SK-N-SH treated with all-trans-retinoic acid at 6 μM for 48 hours (cell line): ENCODE results near the gene TEP1.
A peak's percentile ranks its signal among the peaks of the same experiment; 100 is the strongest.

Experiments used
- ATAC-seq: fragments of 200-7000 bp; cut with Tn5 transposase; 3 replicates; pipeline ENCODE4 v1.9.1; 2020; ENCODE audit warnings: mild to moderate bottlenecking, moderate library complexity
- ARNTL ChIP-seq: fragments of 450-650 bp; formaldehyde crosslinking; IDR thresholded peaks from 2 replicates; pipeline ENCODE4 v1.5.0; 2020; ENCODE audit warnings: low read depth, mild to moderate bottlenecking, moderate library complexity, borderline replicate concordance
- BACH2 ChIP-seq: fragments of 250-450 bp; sonication (Bioruptor Pico); IDR thresholded peaks from 2 replicates; pipeline ENCODE4 v1.9.0; 2021; ENCODE audit warnings: mild to moderate bottlenecking, borderline replicate concordance
- CSDC2 ChIP-seq: fragments of 250-450 bp; sonication (Bioruptor Pico); IDR thresholded peaks from 2 replicates; pipeline ENCODE4 v1.5.0; 2020; ENCODE audit warnings: mild to moderate bottlenecking, moderate library complexity
- ESRRG ChIP-seq: fragments of 250-450 bp; sonication (Bioruptor Pico); IDR thresholded peaks from 2 replicates; pipeline ENCODE4 v1.6.1; 2021; ENCODE audit warnings: mild to moderate bottlenecking
- GLIS3 ChIP-seq: fragments of 250-450 bp; sonication (Bioruptor Pico); IDR thresholded peaks from 2 replicates; pipeline ENCODE4 v1.5.0; 2020; ENCODE audit warnings: mild to moderate bottlenecking, moderate library complexity
- ISL1 ChIP-seq: fragments of 250-450 bp; sonication (Bioruptor Pico); IDR thresholded peaks from 2 replicates; pipeline ENCODE4 v2.1.2; 2022; ENCODE audit warnings: mild to moderate bottlenecking, moderate library complexity
- OSR1 ChIP-seq: fragments of 250-450 bp; sonication (Bioruptor Pico); IDR thresholded peaks from 2 replicates; pipeline ENCODE4 v1.8.0; 2022; ENCODE audit warnings: moderate library complexity, mild to moderate bottlenecking, inconsistent platforms
- PATZ1 ChIP-seq: fragments of 250-450 bp; sonication (Bioruptor Pico); IDR thresholded peaks from 2 replicates; pipeline ENCODE4 v1.8.0; 2020; ENCODE audit warnings: mild to moderate bottlenecking, moderate library complexity, borderline replicate concordance
- RARB ChIP-seq: fragments of 250-450 bp; sonication (Bioruptor Pico); IDR thresholded peaks from 2 replicates; pipeline ENCODE4 v1.8.0; 2021; ENCODE audit warnings: mild to moderate bottlenecking, moderate library complexity
- SNAI2 ChIP-seq: fragments of 250-450 bp; sonication (Bioruptor Pico); IDR thresholded peaks from 2 replicates; pipeline ENCODE4 v1.5.0; 2020; ENCODE audit warnings: mild to moderate bottlenecking, moderate library complexity
- TCF4 ChIP-seq: fragments of 250-450 bp; sonication (Bioruptor Pico); IDR thresholded peaks from 2 replicates; pipeline ENCODE4 v1.8.0; 2021; ENCODE audit warnings: mild to moderate bottlenecking, moderate library complexity, borderline replicate concordance
- TOX ChIP-seq: fragments of 250-450 bp; sonication (Bioruptor Pico); IDR thresholded peaks from 2 replicates; pipeline ENCODE4 v1.8.0; 2021; ENCODE audit warnings: mild to moderate bottlenecking, moderate library complexity, borderline replicate concordance
- ZC3H10 ChIP-seq: fragments of 250-450 bp; sonication (Bioruptor Pico); IDR thresholded peaks from 2 replicates; pipeline ENCODE4 v1.5.1; 2021; ENCODE audit warnings: mild to moderate bottlenecking, moderate library complexity
- ZFP3 ChIP-seq: fragments of 250-450 bp; sonication (Bioruptor Pico); IDR thresholded peaks from 2 replicates; pipeline ENCODE4 v1.5.0; 2020; ENCODE audit warnings: mild to moderate bottlenecking, moderate library complexity
- ZFP30 ChIP-seq: fragments of 450-650 bp; formaldehyde crosslinking; IDR thresholded peaks from 2 replicates; pipeline ENCODE4 v1.5.0; 2022; ENCODE audit warnings: mild to moderate bottlenecking, moderate library complexity
- ZNF70 ChIP-seq: fragments of 450-650 bp; formaldehyde crosslinking; IDR thresholded peaks from 2 replicates; pipeline ENCODE4 v1.5.0; 2020; ENCODE audit warnings: mild to moderate bottlenecking, moderate library complexity
- ZNF8 ChIP-seq: fragments of 450-650 bp; formaldehyde crosslinking; IDR thresholded peaks from 2 replicates; pipeline ENCODE4 v1.5.0; 2020; ENCODE audit warnings: mild to moderate bottlenecking, moderate library complexity
- TF ChIP-seq, protein P1 (sequence below): fragments of 250-450 bp; sonication (Bioruptor Pico); IDR thresholded peaks from 2 replicates; pipeline ENCODE4 v1.8.0; 2021; ENCODE audit warnings: low read depth, mild to moderate bottlenecking, moderate library complexity, borderline replicate concordance
- TF ChIP-seq, protein P2 (sequence below): fragments of 250-450 bp; sonication (Bioruptor Pico); IDR thresholded peaks from 2 replicates; pipeline ENCODE4 v1.5.0; 2020; ENCODE audit warnings: mild to moderate bottlenecking, moderate library complexity
- TF ChIP-seq, protein P3 (sequence below): fragments of 250-450 bp; sonication (Bioruptor Pico); IDR thresholded peaks from 2 replicates; pipeline ENCODE4 v1.5.1; 2020; ENCODE audit warnings: low read depth, mild to moderate bottlenecking, moderate library complexity

Gene TEP1

DNA sequence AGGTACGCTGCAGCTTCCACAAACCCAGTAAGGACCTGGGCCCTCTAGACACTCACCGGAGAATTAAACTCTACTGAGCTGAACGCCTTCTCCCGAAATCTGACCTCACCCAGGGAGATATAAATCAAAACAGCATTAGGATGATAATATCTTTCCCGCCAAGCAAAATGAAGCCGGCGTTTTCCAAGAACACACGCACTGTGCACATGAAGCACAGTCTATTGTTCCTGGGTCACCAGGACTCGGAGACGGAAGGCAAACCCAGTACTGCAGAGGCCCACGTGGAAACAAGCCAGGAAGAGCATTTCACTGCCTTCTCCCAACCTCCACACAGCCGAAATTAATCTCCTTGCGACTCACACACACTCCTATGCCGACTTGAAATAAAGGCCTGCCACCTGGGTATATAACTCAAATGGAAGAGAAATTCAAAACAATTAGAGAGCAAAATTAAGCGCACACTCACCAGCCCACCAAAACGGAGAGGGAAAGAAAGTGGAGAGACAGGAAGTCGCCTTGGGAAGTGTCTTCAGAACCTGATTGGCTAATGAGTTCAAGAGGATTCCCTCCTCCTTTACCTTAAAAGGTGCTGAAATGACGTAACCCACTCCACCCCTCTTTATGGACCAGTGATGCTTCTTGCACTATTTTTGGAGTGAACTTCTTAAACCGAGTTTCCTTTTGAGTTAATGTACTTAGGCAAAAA, 80.4 kb downstream of the TEP1 start, which contains the start of gene CCNB1IP1:
Gene CCNB1IP1 (minus strand): TSS at position 492 of the 706 bp plus-strand sequence. CDS start 16,756 bp downstream, outside the sequence.
- peak; percentile 98 for ATAC-seq
- TF ChIP-seq GLIS3 (0 out of 2 replicates have a peak, but pooled peaks have one; percentile 39), BACH2 (no peak), ARNTL (no peak), ZNF8 (CRISPR knock-in tag) (no peak), OSR1 (no peak), SNAI2 (CRISPR knock-in tag) (no peak)
- TF ChIP-seq, protein P1, sequence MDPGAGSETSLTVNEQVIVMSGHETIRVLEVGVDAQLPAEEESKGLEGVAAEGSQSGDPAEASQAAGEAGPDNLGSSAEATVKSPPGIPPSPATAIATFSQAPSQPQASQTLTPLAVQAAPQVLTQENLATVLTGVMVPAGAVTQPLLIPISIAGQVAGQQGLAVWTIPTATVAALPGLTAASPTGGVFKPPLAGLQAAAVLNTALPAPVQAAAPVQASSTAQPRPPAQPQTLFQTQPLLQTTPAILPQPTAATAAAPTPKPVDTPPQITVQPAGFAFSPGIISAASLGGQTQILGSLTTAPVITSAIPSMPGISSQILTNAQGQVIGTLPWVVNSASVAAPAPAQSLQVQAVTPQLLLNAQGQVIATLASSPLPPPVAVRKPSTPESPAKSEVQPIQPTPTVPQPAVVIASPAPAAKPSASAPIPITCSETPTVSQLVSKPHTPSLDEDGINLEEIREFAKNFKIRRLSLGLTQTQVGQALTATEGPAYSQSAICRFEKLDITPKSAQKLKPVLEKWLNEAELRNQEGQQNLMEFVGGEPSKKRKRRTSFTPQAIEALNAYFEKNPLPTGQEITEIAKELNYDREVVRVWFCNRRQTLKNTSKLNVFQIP = no peak
- TF ChIP-seq, protein P2, sequence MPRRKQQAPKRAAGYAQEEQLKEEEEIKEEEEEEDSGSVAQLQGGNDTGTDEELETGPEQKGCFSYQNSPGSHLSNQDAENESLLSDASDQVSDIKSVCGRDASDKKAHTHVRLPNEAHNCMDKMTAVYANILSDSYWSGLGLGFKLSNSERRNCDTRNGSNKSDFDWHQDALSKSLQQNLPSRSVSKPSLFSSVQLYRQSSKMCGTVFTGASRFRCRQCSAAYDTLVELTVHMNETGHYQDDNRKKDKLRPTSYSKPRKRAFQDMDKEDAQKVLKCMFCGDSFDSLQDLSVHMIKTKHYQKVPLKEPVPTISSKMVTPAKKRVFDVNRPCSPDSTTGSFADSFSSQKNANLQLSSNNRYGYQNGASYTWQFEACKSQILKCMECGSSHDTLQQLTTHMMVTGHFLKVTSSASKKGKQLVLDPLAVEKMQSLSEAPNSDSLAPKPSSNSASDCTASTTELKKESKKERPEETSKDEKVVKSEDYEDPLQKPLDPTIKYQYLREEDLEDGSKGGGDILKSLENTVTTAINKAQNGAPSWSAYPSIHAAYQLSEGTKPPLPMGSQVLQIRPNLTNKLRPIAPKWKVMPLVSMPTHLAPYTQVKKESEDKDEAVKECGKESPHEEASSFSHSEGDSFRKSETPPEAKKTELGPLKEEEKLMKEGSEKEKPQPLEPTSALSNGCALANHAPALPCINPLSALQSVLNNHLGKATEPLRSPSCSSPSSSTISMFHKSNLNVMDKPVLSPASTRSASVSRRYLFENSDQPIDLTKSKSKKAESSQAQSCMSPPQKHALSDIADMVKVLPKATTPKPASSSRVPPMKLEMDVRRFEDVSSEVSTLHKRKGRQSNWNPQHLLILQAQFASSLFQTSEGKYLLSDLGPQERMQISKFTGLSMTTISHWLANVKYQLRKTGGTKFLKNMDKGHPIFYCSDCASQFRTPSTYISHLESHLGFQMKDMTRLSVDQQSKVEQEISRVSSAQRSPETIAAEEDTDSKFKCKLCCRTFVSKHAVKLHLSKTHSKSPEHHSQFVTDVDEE (CRISPR knock-in tag) = no peak

DNA sequence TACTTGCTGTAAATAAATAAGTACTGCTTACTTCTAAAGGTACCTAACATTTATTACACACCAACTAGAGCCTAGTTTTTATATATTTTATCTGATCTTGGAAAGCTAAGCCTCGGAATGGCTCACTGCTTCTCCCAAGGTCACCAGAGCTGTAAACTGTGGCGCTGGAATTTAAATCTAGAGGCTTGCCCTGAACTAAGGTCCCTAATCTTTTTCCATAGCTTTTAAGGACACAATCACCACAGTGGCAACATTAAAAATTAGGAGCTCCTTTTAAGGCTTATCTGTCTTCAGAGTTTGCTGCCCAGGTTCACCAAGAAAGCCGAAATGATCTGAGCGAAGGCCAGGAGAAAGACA, 80.9 kb downstream of the TEP1 start:
- TF ChIP-seq PATZ1 (CRISPR knock-in tag) (no peak), ZNF8 (CRISPR knock-in tag) (no peak), ZFP30 (CRISPR knock-in tag) (no peak), ZNF70 (CRISPR knock-in tag) (no peak), TCF4 (CRISPR knock-in tag) (no peak)
- TF ChIP-seq, protein P2 (CRISPR knock-in tag) = no peak
- ATAC-seq = peak; percentile 55

DNA sequence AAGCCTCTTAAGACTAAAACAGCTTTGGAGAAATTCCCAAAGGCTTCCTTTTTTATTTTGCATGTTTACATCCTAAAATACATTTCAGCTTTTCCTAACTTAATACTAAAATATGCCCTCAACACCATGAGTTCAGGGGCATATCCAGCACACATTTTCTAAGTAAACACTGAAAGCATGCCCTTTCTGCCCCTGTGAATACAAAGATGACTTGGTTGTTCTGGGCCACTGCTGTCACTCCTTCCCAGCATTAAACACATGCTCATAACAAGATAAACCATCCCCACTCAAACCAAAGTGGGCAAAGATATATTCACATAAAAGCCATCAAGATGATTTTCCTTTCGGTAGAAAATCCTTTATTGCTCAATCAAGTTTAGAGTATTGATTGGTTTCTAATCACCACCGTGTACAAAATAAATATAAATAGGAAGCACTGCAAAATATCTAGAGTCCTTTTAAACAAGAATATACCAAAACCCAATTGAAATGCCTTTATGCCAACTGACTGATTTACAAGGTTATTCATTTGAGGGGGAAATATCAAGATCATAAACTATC, 82.2 kb downstream of the TEP1 start:
- ATAC-seq = no peak
- TF ChIP-seq, protein P3, sequence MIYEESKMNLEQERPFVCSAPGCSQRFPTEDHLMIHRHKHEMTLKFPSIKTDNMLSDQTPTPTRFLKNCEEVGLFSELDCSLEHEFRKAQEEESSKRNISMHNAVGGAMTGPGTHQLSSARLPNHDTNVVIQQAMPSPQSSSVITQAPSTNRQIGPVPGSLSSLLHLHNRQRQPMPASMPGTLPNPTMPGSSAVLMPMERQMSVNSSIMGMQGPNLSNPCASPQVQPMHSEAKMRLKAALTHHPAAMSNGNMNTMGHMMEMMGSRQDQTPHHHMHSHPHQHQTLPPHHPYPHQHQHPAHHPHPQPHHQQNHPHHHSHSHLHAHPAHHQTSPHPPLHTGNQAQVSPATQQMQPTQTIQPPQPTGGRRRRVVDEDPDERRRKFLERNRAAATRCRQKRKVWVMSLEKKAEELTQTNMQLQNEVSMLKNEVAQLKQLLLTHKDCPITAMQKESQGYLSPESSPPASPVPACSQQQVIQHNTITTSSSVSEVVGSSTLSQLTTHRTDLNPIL (CRISPR knock-in tag) = no peak
- no peak for TF ChIP-seq ISL1
- no peak for TF ChIP-seq ZC3H10
- no peak for TF ChIP-seq ESRRG
- TF ChIP-seq ARNTL = no peak

- ATAC-seq = no peak
- TF ChIP-seq ZNF8 (CRISPR knock-in tag) (no peak), ZNF70 (CRISPR knock-in tag) (no peak), ISL1 (no peak), TOX (no peak), OSR1 (no peak), RARB (CRISPR knock-in tag) (no peak), CSDC2 (CRISPR knock-in tag) (no peak), ZC3H10 (no peak), ARNTL (no peak), ESRRG (no peak), ZFP3 (no peak)
- TF ChIP-seq, protein P1 = no peak
- TF ChIP-seq, protein P3 (CRISPR knock-in tag) = no peak
These were observed 83.9 kb downstream of the TEP1 start for GRCh38 chr14:20329355-20329754.
